Measurements from ENCODE around the gene OR1M1. TPM values are rescaled to one million over a fixed set of nuclear protein-coding genes. Genes with fewer than 3 reads are reported as not detected.

OR1M1 gene
- polyA plus RNA-seq, 2 of the 4 experiments (the other 2 are of a cell fraction) = not detected

- H3K27ac ChIP-seq = peak overlapping the region; percentile 49 to 92; a peak in 5 of 6 replicates
- ChIA-PET POLR2A (no interaction called here), CTCF (interaction anchor here (0.7 kb wide), 1 partner anchor 405 kb away, joined by 4 read pairs; no protein-coding TSS in a partner anchor)
- TF ChIP-seq NFE2L2 (conservative IDR thresholded peaks at IDR 0.05; ENCODE audit: low read length) (0 out of 2 replicates have a peak, but pooled peaks have one; percentile 32), TFCP2L1 (CRISPR knock-in tag; IDR thresholded peaks at IDR 0.05) (no peak), RFX5 (IDR thresholded peaks at IDR 0.05) (no peak), MAFK (IDR thresholded peaks at IDR 0.05; ENCODE audit: partially characterized antibody) (peak; percentile 12), EP300 (IDR thresholded peaks at IDR 0.05) (peak; percentile 21 to 70; a peak in 3 of 5 replicates), CHD2 (IDR thresholded peaks at IDR 0.05; ENCODE audit: low read length, partially characterized antibody) (peak; percentile 15), ZSCAN20 (CRISPR knock-in tag; IDR thresholded peaks at IDR 0.05) (no peak), FOSB (CRISPR knock-in tag; IDR thresholded peaks at IDR 0.05) (no peak), FOSL2 (IDR thresholded peaks at IDR 0.05) (no peak), FOSL2 (CRISPR knock-in tag; IDR thresholded peaks at IDR 0.05) (peak; percentile 39; the same call in 1 of the 2 replicates), BHLHE40 (IDR thresholded peaks at IDR 0.05; ENCODE audit: low read depth, low read length) (no peak), MAX (IDR thresholded peaks at IDR 0.05) (no peak), POLR2A (IDR thresholded peaks at IDR 0.05; ENCODE audit: low read length) (no peak), USF2 (IDR thresholded peaks at IDR 0.05) (no peak), HEYL (CRISPR knock-in tag; IDR thresholded peaks at IDR 0.05) (no peak), MYC (IDR thresholded peaks at IDR 0.05; ENCODE audit: borderline replicate concordance, low read length) (no peak), CHD4 (IDR thresholded peaks at IDR 0.05; ENCODE audit: borderline replicate concordance) (0 out of 2 replicates have a peak, but pooled peaks have one; percentile 12), HOXB13 (CRISPR knock-in tag; IDR thresholded peaks at IDR 0.05; ENCODE audit: low read depth) (no peak), MAZ (IDR thresholded peaks at IDR 0.05; ENCODE audit: borderline replicate concordance, low read depth, low read length) (no peak), CEBPB (IDR thresholded peaks at IDR 0.05) (peak; percentile 48 to 84; a peak in 3 of 4 replicates), HDAC2 (IDR thresholded peaks at IDR 0.05) (no peak), CBX2 (IDR thresholded peaks at IDR 0.05; ENCODE audit: borderline replicate concordance, low read depth) (no peak), GATA3 (IDR thresholded peaks at IDR 0.05; ENCODE audit: borderline replicate concordance) (peak; percentile 64; the same call in 1 of the 2 replicates), HOXB5 (CRISPR knock-in tag; IDR thresholded peaks at IDR 0.05) (peak; percentile 94)
- TF ChIP-seq, protein P1, sequence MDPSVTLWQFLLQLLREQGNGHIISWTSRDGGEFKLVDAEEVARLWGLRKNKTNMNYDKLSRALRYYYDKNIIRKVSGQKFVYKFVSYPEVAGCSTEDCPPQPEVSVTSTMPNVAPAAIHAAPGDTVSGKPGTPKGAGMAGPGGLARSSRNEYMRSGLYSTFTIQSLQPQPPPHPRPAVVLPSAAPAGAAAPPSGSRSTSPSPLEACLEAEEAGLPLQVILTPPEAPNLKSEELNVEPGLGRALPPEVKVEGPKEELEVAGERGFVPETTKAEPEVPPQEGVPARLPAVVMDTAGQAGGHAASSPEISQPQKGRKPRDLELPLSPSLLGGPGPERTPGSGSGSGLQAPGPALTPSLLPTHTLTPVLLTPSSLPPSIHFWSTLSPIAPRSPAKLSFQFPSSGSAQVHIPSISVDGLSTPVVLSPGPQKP (IDR thresholded peaks at IDR 0.05; ENCODE audit: low read depth, low read length) = no peak
- FAIRE-seq (no peak), ATAC-seq (peak in 1 of 2 experiments; percentile 65; a peak in 3 of 6 replicates), DNase-seq (ENCODE audit: low read depth in 1 of 2, low spot score in 1 of 2) (peak; percentile 21 to 90)
- peak overlapping the region; percentile 55 for H3K4me2 ChIP-seq
- no peak overlapping the region for H3K4me3 ChIP-seq
- peaks cover 19% of the 10 kb centered on the region for H3K4me1 ChIP-seq
- H3K9me3 ChIP-seq = no peaks in the 10 kb centered on the region
- 20% methylated on average over 12 of the region's 12 CpGs for WGBS (ENCODE audit: missing lambda C conversion rate)
These were observed 27.8 kb upstream of the OR1M1 start for GRCh38 chr19:9058905-9059667.

DNA sequence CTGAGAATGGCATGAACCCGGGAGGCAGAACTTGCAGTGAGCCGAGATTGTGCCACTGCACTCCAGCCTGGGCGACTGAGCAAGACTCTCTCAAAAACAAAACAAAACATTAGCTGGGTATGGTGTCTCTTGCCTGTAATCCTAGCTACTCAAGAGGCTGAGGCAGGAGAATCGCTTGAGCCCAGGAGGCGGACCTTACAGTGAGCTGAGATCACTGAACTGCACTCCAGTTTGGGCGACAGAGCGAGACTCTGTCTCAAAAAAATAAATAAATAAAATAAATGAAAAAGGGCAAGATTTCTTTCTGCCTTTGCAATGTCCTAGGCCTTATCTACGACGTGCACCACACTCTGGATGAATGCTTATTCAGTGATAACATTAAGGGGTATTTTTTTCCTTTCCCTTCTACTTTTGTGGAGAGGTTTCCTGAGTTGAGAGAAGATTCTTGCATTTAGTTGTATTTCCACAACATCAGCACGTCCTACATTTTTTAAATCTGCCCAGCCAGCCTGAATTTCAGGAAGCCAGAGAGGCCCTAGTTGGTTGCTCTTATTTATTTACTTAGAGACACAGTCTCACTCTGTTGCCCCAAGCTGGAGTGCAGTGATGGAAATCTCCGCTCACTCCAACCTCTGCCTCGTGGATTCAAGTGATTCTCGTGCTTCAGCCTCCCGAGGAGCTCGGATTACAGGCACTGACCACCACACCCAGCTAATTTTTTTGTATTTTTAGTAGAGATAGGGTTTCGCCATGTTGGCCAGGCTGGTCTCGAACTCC, 26.1 kb upstream of the OR1M1 start:
- DNase-seq (ENCODE audit: low read depth in 1 of 2, low spot score in 1 of 2) (no peak), FAIRE-seq (no peak), ATAC-seq (no peak)
- peaks cover 8% of the 10 kb centered on the region; the same call in 2 of the 3 replicates for H3K4me1 ChIP-seq
- H3K4me2 ChIP-seq = no peak overlapping the region
- H3K4me3 ChIP-seq = no peak overlapping the region
- H3K9me3 ChIP-seq = no peaks in the 10 kb centered on the region
- CTCF ChIA-PET = interaction anchor here (1.3 kb wide), 1 partner anchor 367 kb away, joined by 3 read pairs; no protein-coding TSS in a partner anchor
- H3K27ac ChIP-seq = peak overlapping the region in 1 of 2 experiments; percentile 92; a peak in 4 of 6 replicates
- POLR2A ChIA-PET = no interaction called here
- 88% methylated on average over 17 of the region's 17 CpGs for WGBS (ENCODE audit: missing lambda C conversion rate)
- TF ChIP-seq TP53 (CRISPR knock-in tag; IDR thresholded peaks at IDR 0.05) = no peak
- TF ChIP-seq, protein P2, sequence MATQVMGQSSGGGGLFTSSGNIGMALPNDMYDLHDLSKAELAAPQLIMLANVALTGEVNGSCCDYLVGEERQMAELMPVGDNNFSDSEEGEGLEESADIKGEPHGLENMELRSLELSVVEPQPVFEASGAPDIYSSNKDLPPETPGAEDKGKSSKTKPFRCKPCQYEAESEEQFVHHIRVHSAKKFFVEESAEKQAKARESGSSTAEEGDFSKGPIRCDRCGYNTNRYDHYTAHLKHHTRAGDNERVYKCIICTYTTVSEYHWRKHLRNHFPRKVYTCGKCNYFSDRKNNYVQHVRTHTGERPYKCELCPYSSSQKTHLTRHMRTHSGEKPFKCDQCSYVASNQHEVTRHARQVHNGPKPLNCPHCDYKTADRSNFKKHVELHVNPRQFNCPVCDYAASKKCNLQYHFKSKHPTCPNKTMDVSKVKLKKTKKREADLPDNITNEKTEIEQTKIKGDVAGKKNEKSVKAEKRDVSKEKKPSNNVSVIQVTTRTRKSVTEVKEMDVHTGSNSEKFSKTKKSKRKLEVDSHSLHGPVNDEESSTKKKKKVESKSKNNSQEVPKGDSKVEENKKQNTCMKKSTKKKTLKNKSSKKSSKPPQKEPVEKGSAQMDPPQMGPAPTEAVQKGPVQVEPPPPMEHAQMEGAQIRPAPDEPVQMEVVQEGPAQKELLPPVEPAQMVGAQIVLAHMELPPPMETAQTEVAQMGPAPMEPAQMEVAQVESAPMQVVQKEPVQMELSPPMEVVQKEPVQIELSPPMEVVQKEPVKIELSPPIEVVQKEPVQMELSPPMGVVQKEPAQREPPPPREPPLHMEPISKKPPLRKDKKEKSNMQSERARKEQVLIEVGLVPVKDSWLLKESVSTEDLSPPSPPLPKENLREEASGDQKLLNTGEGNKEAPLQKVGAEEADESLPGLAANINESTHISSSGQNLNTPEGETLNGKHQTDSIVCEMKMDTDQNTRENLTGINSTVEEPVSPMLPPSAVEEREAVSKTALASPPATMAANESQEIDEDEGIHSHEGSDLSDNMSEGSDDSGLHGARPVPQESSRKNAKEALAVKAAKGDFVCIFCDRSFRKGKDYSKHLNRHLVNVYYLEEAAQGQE (IDR thresholded peaks at IDR 0.05) = no peak
- TF ChIP-seq ZSCAN20 (CRISPR knock-in tag; IDR thresholded peaks at IDR 0.05) = no peak
- TF ChIP-seq HOXA7 (CRISPR knock-in tag; IDR thresholded peaks at IDR 0.05) = no peak
- TF ChIP-seq, protein P3, sequence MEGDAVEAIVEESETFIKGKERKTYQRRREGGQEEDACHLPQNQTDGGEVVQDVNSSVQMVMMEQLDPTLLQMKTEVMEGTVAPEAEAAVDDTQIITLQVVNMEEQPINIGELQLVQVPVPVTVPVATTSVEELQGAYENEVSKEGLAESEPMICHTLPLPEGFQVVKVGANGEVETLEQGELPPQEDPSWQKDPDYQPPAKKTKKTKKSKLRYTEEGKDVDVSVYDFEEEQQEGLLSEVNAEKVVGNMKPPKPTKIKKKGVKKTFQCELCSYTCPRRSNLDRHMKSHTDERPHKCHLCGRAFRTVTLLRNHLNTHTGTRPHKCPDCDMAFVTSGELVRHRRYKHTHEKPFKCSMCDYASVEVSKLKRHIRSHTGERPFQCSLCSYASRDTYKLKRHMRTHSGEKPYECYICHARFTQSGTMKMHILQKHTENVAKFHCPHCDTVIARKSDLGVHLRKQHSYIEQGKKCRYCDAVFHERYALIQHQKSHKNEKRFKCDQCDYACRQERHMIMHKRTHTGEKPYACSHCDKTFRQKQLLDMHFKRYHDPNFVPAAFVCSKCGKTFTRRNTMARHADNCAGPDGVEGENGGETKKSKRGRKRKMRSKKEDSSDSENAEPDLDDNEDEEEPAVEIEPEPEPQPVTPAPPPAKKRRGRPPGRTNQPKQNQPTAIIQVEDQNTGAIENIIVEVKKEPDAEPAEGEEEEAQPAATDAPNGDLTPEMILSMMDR (IDR thresholded peaks at IDR 0.05) = no peak
- TF ChIP-seq FOXS1 (CRISPR knock-in tag; IDR thresholded peaks at IDR 0.05) = no peak

Measured in A549 (cell line).